GM21515 (cell line): ENCODE data around the gene HOTAIR.

ENCODE experiments used
- ATAC-seq: cut with Tn5 transposase; IDR thresholded peaks from one replicate; pipeline ENCODE4 v1.9.1; 2021; ENCODE audit not compliant: unreplicated experiment

The HOTAIR gene

DNA sequence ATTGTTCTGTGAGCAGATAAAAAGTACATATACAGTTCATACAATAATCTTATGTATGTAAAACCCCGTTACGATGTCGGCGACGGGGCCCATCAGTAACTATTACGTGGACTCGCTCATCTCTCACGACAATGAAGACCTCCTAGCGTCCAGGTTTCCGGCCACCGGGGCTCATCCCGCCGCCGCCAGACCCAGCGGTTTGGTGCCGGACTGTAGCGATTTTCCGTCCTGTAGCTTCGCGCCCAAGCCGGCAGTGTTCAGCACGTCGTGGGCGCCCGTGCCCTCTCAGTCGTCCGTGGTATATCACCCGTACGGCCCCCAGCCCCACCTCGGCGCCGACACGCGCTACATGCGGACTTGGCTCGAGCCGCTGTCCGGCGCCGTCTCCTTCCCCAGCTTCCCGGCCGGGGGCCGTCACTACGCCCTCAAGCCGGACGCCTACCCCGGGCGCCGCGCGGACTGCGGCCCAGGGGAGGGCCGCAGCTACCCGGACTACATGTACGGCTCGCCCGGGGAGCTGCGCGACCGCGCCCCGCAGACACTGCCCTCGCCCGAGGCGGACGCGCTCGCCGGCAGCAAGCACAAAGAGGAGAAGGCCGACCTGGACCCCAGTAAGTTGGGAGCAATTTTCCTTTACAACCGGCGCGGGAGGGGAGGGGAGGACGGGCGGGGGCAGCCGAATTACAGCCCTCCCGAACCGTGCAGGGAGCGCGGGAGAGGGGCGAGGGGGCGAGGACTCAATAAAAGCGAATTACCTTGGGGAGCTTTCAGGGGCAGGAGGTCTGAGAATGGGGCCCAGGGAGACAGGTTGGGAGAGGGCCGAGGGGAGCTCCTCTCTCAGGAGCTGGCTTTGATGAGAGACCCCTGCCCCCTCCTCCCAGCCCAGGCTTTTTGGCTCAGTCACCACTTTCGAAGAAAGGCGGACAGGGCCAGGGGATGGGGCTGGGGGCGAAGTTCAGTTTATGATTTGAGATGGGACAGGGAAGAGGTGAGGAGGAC is 25.7 kb upstream of the HOTAIR start, which contains the start of gene HOXC9:
Gene HOXC9, plus strand, starts transcription at position 46 of the 999 bp plus-strand sequence. Its CDS starts 28 bp downstream, at position 74.
- no peak for ATAC-seq

DNA sequence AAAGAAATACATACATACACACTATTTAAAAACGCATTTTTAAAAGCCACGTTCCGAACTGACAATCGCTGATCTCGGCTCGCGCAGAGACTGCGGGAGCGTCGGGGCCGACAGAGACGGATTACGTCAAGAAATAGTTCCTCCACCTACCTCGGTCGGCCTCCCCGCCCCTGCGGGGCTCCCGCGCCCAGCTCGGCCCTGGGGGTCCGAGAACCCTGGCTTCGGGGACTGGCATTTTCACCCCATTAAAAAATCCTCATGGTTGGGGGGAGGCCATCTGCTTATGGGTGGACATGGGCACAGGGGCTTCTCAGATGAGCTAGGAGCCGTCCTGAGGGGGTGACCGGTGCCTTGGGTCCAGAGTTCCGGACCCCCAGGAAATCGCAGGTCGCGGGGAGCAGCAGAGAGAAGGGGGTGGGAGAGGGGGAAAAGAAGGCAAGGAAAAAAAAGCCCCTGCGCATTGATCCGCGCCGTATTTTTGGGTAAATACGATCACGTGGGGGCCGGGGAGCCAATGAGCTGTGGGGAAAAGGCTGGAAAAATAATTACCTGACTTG is 24.9 kb upstream of the HOTAIR start:
- ATAC-seq = no peak

DNA sequence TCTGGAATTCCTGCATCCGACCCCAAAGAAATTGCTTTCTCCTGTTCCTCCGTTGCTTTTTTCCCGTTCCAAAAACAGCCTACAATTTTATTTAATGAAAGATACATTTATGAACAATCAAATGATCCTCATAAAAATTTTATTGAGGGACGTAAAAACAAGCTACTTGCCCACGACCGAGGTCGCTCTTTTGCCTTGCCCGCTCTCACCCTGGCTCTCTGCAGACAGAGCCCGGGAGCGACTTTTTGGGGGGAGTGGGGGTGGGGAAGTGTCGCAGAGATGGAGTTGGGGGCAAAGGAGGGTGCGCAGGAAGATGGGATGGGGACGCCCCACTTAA is 24.1 kb upstream of the HOTAIR start:
- no peak for ATAC-seq

GRCh38 chr12:53998110-53998899 is 23.6 kb upstream of the HOTAIR start:
- no peak for ATAC-seq

DNA sequence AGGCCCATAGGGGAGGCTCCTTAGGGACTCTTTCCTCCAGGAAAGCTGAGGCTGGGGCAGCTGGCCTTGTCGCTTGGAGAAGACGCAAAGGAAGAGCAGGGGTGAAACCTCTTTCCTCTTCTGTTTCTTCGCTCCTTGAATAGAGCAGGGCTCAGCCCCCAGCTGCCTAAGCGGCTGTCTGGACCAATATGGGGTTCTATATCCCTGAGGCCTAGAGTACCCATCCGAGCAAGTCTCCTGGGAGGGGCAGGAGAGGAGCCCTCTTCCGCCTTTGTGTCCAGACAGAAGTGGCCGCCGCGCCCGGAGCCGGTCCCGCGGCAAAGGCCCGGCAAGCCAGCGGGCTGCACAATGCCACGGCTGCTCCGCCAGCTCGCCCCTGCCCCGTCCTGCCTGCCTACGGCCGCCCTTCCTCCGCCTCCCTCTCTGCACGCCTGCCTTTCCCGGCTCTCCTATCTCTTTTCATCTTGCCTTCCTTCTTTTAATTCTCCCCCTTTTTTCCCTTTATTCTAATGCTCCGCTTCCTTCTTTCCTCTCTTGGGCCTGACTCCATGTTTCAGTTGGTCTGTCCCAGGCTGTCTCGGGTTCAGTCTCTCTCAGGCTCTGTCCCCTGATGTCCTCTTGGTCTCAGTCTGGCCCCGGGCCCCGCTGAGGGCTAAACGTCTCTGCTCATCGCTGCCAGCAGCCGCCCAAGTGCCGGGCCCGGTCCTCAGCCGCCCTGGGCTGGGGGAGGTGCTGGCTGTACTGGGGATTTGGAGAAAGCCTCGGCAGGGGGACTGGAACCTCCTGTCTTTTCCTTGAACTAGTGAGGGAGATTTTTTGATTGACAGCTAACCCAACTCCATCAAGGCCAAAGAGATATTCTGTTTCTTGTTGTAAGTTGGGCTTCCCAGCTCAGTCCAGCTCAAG is 22.7 kb upstream of the HOTAIR start:
- ATAC-seq = no peak

GRCh38 chr12:53996240-53997203 is 21.8 kb upstream of the HOTAIR start:
- no peak for ATAC-seq

DNA sequence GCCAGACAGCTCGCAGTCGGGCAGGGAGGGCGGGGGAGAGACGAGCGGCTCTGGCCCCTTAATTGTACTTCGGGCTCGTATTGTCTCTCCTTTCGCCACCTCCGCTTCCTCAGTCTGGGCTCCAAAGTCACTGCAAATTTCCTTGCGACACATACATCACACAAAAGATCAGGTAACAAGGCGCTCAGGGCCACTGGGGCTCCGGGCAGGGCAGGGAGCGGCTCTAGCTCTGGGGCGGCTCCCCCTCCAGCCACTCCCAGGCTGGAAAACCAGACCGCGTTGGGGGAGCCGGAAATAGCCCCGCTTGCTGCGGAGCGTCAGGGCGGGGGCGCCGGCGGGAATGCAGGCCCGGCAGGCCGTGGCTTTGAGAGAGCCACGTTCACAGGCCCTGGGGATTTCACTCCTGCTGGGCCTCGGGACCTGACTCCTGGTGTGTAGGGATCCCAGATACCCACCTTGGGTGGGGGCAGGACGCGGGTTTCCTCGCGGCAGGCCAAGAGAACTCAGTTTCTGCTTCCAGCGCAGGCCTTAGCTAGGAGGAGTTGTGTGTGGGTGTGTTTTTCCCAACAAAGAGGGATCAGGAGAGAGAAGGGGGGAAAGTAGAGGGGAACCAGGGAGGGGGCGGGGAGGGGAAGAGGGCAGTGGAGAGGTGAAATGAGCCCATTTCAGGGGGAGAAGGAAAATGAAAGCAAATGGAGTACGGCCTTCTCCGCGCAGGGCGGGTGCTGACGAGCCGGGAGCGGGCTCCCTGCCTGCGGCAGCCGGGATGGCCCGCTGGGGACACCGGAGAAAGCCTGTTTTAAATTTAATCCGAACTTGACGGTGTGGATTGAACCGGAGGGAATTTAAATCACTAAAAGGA is 20.9 kb upstream of the HOTAIR start:
- no peak for ATAC-seq

GRCh38 chr12:53995002-53995377 is 20.2 kb upstream of the HOTAIR start:
- ATAC-seq = no peak

DNA sequence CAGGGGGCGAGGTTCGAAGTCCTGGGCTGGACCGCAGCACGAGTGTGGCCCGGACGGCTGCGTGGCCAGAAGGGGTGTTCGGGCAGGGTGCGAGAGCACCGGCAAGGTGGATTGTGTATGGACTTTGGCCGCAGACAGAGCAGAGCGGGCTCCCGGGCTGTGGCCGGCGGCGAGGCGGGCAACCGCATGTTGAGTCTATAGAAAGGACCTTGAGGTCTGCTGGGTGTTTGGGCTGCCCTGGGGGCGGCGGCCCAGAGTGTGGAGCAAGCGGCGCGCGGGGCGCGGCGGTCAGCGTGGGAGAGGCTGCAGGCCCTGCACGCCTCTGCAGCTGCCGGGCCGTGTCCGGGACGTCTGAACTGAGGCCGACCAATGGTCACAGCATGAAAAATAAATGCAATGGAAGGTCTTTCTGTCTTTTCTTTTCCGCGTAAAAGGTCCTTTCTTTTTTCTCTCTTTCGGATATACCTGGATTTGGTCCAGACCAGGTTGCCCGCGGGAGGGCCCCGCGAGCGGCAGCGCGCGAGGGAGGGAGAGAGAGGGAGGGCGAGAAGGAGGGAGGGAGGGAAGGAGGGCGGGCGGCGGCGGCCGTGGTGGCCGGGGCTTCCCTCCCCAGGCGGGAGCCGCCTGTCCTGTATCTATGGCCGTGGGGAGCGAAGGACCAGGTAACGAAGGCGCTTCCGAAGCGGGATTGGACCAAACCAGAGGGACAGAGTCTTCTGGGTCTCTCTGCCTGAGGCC is 19.7 kb upstream of the HOTAIR start:
- no peak for ATAC-seq

- no peak for ATAC-seq
These were observed 19.2 kb upstream of the HOTAIR start for GRCh38 chr12:53994009-53994263.

DNA sequence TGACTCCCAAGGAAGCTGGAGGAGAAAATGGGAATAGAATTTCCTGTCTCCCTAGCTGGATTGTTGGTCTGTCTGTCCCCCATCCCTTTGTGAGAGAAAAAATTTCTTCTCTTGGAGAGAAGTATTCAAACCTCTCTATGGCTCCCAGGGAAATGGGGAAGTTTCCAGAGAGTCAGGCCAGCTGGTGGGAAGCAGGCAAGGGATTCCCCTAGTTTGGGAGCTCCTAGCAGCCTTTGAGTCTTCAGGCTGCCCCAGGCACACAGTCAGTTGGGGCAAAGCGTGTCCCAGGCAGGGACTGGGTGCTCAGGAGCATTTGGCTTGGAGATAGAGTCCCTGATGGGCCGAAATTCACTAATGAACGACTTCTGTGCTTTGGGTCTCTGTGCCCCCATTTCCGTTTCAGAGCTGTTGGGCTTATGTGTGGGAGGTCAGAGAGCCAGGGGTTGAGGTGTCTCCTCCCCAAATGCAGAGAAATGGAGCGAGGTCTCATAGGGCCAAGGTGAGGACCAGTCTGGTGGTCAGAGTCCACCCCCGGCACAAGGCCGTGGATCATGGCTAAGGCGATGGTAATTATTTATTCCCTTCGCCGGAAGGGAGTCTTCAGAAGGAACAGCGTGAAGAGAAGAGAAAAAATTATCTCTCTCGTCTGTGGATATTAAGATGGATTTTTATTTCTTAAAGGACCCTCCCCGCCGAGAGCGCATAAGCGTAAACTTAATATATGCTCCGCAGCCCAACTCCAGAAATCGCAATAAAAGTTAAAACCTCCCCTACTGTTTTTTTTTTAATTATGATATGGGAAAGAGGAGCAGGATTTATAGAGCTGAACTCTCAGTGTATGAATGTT is 18.6 kb upstream of the HOTAIR start:
- ATAC-seq = no peak

GRCh38 chr12:53992377-53992889 is 17.7 kb upstream of the HOTAIR start:
- ATAC-seq = no peak

GRCh38 chr12:53991077-53991460 is 16.3 kb upstream of the HOTAIR start:
- ATAC-seq = no peak

- ATAC-seq = no peak
These were observed 15.7 kb upstream of the HOTAIR start for GRCh38 chr12:53990311-53991076.

DNA sequence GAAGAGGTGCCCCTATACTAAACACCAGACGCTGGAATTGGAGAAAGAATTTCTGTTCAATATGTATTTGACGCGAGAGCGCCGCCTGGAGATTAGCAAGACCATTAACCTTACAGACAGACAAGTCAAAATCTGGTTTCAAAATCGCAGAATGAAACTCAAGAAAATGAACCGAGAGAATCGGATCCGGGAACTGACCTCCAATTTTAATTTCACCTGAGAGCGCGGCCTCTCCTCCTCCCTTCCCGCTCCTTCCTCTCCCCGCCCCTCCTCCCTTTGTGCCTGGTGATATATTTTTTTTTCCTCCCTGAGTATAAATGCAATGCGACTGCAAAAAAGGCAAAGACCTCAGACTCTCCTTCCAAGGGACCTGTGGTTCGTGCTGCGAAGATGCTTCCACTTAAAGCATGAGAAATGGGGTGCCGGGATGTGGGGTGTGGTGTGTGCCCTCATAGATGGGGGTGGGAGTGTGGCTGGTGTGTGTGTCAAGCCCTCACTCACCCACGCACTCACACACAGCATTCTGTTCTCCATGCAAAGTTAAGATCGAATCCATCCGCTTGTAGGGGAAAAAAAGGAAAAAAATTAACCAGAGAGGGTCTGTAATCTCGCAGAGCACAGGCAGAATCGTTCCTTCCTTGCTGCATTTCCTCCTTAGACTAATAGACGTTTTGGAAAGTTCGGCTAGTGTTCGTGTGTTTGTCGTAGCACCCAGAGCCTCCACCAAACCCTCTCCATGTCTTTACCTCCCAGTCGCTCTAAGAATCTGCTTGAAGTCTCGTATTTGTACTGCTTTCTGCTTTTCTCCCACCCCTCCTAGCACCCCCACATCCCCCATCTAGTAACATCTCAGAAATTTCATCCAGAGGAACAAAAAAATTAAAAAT is 14.7 kb upstream of the HOTAIR start:
- no peak for ATAC-seq
